B cell (primary cell): ENCODE results near the gene SLAMF9. TPM values are rescaled to one million over a fixed set of nuclear protein-coding genes. Genes with fewer than 3 reads are reported as not detected.

Experiments
- ATAC-seq: fragments of 200-7000 bp; cut with Tn5 transposase; one replicate; pipeline ENCODE4 v1.10.0; 2021; ENCODE audit warnings: low read depth, mild to moderate bottlenecking, moderate number of reproducible peaks, moderate library complexity
- CTCF ChIA-PET: fragments of 350-600 bp; sonication (Branson Sonifier 250); formaldehyde crosslinking; loops from one replicate; lab custom pipeline; 2021; ENCODE audit warnings: antibody characterized with exemption, inconsistent platforms; lab: Charles Lee
- POLR2A ChIA-PET: fragments of 350-600 bp; sonication (Branson Sonifier 250); formaldehyde crosslinking; loops from one replicate; lab custom pipeline; 2021; ENCODE audit warnings: antibody characterized with exemption; lab: Charles Lee
- DNase-seq: peaks from one replicate; pipeline ENCODE4 v3.0.0; 2013
- H2AFZ ChIP-seq: 2 replicates; pipeline ENCODE4 v1.6.1; 2012; ENCODE audit warnings: mild to moderate bottlenecking, low read depth, low read length; ENCODE audit not compliant: insufficient read depth, poor library complexity, severe bottlenecking
- H3K27ac ChIP-seq, 2 donors: 1 replicate in 1 of 2; 2 replicates in 1 of 2; pipeline ENCODE4 v1.5.1; 2012 to 2013; ENCODE audit warnings: low read length in 2 of 2, mild to moderate bottlenecking in 2 of 2, moderate library complexity in 1 of 2
- H3K27me3 ChIP-seq, 4 experiments: fragments of 200-600 bp in 1 of 4; sonication (generic) in 1 of 4; replicated peaks in 1 of 4; 1 replicate in 2 of 4; 2 replicates in 2 of 4; pipeline versions ENCODE4 v1.6.1 to v1.7.0; 2013 to 2016; ENCODE audit warnings: low read length in 3 of 4, mild to moderate bottlenecking in 2 of 4, mixed read lengths in 1 of 4, moderate library complexity in 1 of 4; ENCODE audit not compliant: insufficient read depth in 4 of 4, control insufficient read depth in 3 of 4; ENCODE audit errors: control extremely low read depth in 1 of 4
- H3K36me3 ChIP-seq, 2 experiments: replicated peaks in 1 of 2; 1 replicate in 1 of 2; 2 replicates in 1 of 2; pipeline versions ENCODE4 v1.6.1 to v1.7.1; 2013; ENCODE audit warnings: low read length in 1 of 2; ENCODE audit not compliant: insufficient read depth in 2 of 2, control insufficient read depth in 1 of 2; ENCODE audit errors: control extremely low read depth in 1 of 2, extremely low read depth in 1 of 2
- H3K4me1 ChIP-seq, 2 donors: fragments of 200-600 bp in 1 of 2; sonication (generic) in 1 of 2; 1 replicate in 1 of 2; 2 replicates in 1 of 2; pipeline versions ENCODE4 v1.5.1 to v1.6.1; 2013 to 2017; ENCODE audit warnings: low read length in 2 of 2; ENCODE audit not compliant: control insufficient read depth in 2 of 2, insufficient read depth in 2 of 2
- H3K4me2 ChIP-seq: replicated peaks from 2 replicates; pipeline ENCODE3; 2012; ENCODE audit warnings: mild to moderate bottlenecking, low read depth, low read length; ENCODE audit not compliant: poor library complexity, severe bottlenecking
- H3K4me3 ChIP-seq, 5 experiments: fragments of 200-600 bp in 1 of 5; sonication (generic) in 1 of 5; 1 replicate in 3 of 5; 2 replicates in 2 of 5; pipeline versions ENCODE4 v1.5.1 to v1.7.0; 2011 to 2016; ENCODE audit warnings: low read length in 4 of 5, mild to moderate bottlenecking in 4 of 5, low read depth in 2 of 5, control low read depth in 1 of 5, moderate library complexity in 1 of 5; ENCODE audit not compliant: insufficient read depth in 1 of 5; ENCODE audit errors: control extremely low read depth in 1 of 5, extremely low read depth in 1 of 5
- H3K79me2 ChIP-seq: fragments of 200-600 bp; sonication (generic); one replicate; pipeline ENCODE4 v1.6.0; 2016; ENCODE audit warnings: low read length; ENCODE audit not compliant: control insufficient read depth, insufficient read depth
- H3K9ac ChIP-seq: fragments of 200-600 bp; sonication (generic); 2 replicates; pipeline ENCODE4 v1.6.1; 2017; ENCODE audit warnings: mild to moderate bottlenecking, low read length, moderate library complexity
- H3K9me3 ChIP-seq, 3 donors: one replicate each; pipeline versions ENCODE4 v1.6.1 to v1.7.1; 2013; ENCODE audit warnings: low read length in 2 of 3; ENCODE audit not compliant: control insufficient read depth in 2 of 3, insufficient read depth in 1 of 3; ENCODE audit errors: control extremely low read depth in 1 of 3
- H4K20me1 ChIP-seq: 2 replicates; pipeline ENCODE4 v1.6.0; 2012; ENCODE audit warnings: mild to moderate bottlenecking, low read length; ENCODE audit not compliant: insufficient read depth, control insufficient read depth, poor library complexity, severe bottlenecking
- H3K27ac Mint-ChIP-seq: one replicate; pipeline ENCODE4 v1.8.0; 2021; ENCODE audit warnings: mixed read lengths
- H3K27me3 Mint-ChIP-seq: one replicate; pipeline ENCODE4 v1.8.0; 2021; ENCODE audit warnings: mixed read lengths
- H3K4me1 Mint-ChIP-seq: one replicate; pipeline ENCODE4 v1.8.0; 2021; ENCODE audit warnings: mixed read lengths
- H3K4me3 Mint-ChIP-seq: one replicate; pipeline ENCODE4 v1.8.0; 2021; ENCODE audit warnings: mixed read lengths
- H3K9me3 Mint-ChIP-seq: one replicate; pipeline ENCODE4 v1.8.0; 2022; ENCODE audit warnings: mixed read lengths; ENCODE audit not compliant: insufficient read depth
- EZH2 ChIP-seq: IDR thresholded peaks from 2 replicates; pipeline ENCODE4 v1.6.1; 2012; ENCODE audit warnings: borderline replicate concordance, low read depth, mild to moderate bottlenecking, moderate library complexity, low read length; ENCODE audit not compliant: insufficient read depth, poor library complexity, severe bottlenecking
- WGBS: methylation state at CpG from one replicate; pipeline ENCODE4 v1.1.5; 2013; ENCODE audit warnings: missing lambda C conversion rate; ENCODE audit not compliant: insufficient coverage; 5-methylcytosine and 5-hydroxymethylcytosine counted together
- intact Hi-C: fragments of 100-400 bp; cut with micrococcal nuclease; formaldehyde crosslinking; loops from one replicate; pipeline ENCODE4 v1.10.0; 2022
- polyA plus RNA-seq: library from polyadenylated mRNA; depleted of rRNA; stranded (reverse); fragments of >200 nt; gene quantifications from 2 replicates; pipeline ENCODE4 v1.2.3, GENCODE V29; 2012
- total RNA-seq, 2 donors: library from RNA; stranded (reverse); fragments of 120-200 nt in 1 of 2; gene quantifications; 1 replicate in 1 of 2; 2 replicates in 1 of 2; pipeline versions ENCODE4 v1.2.3 to v1.2.4, GENCODE V29; 2013 to 2022
- TF ChIP-seq, protein P1 (sequence below): fragments of 200-600 bp; IDR thresholded peaks from one replicate; pipeline ENCODE4 v1.8.0; 2022; ENCODE audit warnings: antibody characterized with exemption, mild to moderate bottlenecking

SLAMF9 gene
- total and polyA plus RNA-seq, 2 donors (not counting 1 experiment from before 2014, with no cell fraction given), result not detected

DNA sequence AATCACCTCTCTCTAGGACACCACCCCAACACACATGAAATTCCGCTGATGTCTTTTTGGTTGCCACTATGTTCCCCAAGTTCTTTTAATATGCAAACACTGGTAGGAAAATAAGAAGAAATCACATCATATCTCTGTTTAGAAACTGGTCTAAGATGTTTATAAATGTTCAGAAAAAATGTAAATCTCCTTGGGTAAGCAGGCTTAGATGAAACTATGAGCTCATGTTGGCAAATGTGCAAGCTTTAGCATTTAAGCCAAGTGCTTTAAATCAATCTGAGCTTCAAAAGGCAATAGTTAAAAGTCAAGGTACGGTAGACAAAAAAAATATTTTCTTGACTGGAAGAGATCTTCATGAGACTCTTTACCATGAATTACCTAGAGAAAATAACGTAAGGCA is 25.2 kb upstream of the SLAMF9 start:
- intact Hi-C loops, result no loop called here
- DNase-seq, result no peak
- Mint-ChIP-seq H3K27ac (no peak overlapping the region), H3K4me1 (no peaks in the 10 kb centered on the region), H3K27me3 (peaks cover 43% of the 10 kb centered on the region), H3K9me3 (no peaks in the 10 kb centered on the region), H3K4me3 (no peak overlapping the region)
- TF ChIP-seq EZH2, result no peak
- TF ChIP-seq, protein P1, sequence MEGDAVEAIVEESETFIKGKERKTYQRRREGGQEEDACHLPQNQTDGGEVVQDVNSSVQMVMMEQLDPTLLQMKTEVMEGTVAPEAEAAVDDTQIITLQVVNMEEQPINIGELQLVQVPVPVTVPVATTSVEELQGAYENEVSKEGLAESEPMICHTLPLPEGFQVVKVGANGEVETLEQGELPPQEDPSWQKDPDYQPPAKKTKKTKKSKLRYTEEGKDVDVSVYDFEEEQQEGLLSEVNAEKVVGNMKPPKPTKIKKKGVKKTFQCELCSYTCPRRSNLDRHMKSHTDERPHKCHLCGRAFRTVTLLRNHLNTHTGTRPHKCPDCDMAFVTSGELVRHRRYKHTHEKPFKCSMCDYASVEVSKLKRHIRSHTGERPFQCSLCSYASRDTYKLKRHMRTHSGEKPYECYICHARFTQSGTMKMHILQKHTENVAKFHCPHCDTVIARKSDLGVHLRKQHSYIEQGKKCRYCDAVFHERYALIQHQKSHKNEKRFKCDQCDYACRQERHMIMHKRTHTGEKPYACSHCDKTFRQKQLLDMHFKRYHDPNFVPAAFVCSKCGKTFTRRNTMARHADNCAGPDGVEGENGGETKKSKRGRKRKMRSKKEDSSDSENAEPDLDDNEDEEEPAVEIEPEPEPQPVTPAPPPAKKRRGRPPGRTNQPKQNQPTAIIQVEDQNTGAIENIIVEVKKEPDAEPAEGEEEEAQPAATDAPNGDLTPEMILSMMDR, result no peak
- whole genome bisulfite sequencing, result no CpG with 5 or more reads among the region's 3 CpGs
- no peak overlapping the region for H3K27ac ChIP-seq
- H3K4me2 ChIP-seq, result no peak overlapping the region
- no peak overlapping the region for H2AFZ ChIP-seq
- H3K9ac ChIP-seq, result no peak overlapping the region
- ChIA-PET CTCF (no interaction called here), POLR2A (no interaction called here)
- ATAC-seq, result no peak
- H3K9me3 ChIP-seq, result peaks cover 0 to 3% (median 0%) of the 10 kb centered on the region in 3 donors
- H4K20me1 ChIP-seq, result no peaks in the 10 kb centered on the region
- peaks cover 0 to 25% (median 6%) of the 10 kb centered on the region in 4 experiments for H3K27me3 ChIP-seq
- no peaks in the 10 kb centered on the region for H3K4me1 ChIP-seq
- H3K79me2 ChIP-seq, result no peaks in the 10 kb centered on the region
- no peaks in the 10 kb centered on the region for H3K36me3 ChIP-seq
- H3K4me3 ChIP-seq, result no peak overlapping the region

DNA sequence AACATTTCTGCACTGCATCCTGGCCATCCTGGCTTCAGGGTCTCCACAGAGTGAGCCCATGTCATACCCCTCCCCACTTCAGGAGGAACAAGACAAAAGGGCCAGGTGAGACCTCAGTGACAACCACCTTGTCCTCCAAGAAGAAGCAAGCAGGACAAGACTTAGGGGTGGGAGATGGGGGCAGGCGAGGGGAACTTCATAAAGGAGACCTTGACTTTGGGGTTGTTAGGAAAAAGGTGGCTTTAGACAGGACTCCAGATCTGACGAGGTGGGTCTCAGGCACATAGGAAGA is 24.0 kb upstream of the SLAMF9 start:
- Histone ChIP-seq H3K36me3 (no peaks in the 10 kb centered on the region), H2AFZ (no peak overlapping the region), H3K4me3 (no peak overlapping the region), H4K20me1 (no peaks in the 10 kb centered on the region), H3K4me2 (no peak overlapping the region), H3K79me2 (no peaks in the 10 kb centered on the region), H3K27me3 (peaks cover 0 to 30% (median 6%) of the 10 kb centered on the region in 4 experiments), H3K4me1 (no peaks in the 10 kb centered on the region), H3K27ac (no peak overlapping the region), H3K9me3 (peaks cover 0 to 3% (median 0%) of the 10 kb centered on the region in 3 donors), H3K9ac (no peak overlapping the region)
- ChIA-PET CTCF (no interaction called here), POLR2A (no interaction called here)
- TF ChIP-seq, protein P1, result no peak
- TF ChIP-seq EZH2, result no peak
- Mint-ChIP-seq H3K9me3 (no peaks in the 10 kb centered on the region), H3K4me1 (no peaks in the 10 kb centered on the region), H3K4me3 (no peak overlapping the region), H3K27ac (no peak overlapping the region), H3K27me3 (peaks cover 37% of the 10 kb centered on the region)
- no CpG with 5 or more reads among the region's 2 CpGs for WGBS
- no peak for DNase-seq
- no peak for ATAC-seq
- intact Hi-C loops, result no loop called here
